ENCODE measurements around the gene GSG1L.

- no peak for TF ChIP-seq POLR2A (IDR thresholded peaks at IDR 0.05)
- TF ChIP-seq, protein P1, sequence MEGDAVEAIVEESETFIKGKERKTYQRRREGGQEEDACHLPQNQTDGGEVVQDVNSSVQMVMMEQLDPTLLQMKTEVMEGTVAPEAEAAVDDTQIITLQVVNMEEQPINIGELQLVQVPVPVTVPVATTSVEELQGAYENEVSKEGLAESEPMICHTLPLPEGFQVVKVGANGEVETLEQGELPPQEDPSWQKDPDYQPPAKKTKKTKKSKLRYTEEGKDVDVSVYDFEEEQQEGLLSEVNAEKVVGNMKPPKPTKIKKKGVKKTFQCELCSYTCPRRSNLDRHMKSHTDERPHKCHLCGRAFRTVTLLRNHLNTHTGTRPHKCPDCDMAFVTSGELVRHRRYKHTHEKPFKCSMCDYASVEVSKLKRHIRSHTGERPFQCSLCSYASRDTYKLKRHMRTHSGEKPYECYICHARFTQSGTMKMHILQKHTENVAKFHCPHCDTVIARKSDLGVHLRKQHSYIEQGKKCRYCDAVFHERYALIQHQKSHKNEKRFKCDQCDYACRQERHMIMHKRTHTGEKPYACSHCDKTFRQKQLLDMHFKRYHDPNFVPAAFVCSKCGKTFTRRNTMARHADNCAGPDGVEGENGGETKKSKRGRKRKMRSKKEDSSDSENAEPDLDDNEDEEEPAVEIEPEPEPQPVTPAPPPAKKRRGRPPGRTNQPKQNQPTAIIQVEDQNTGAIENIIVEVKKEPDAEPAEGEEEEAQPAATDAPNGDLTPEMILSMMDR (IDR thresholded peaks at IDR 0.05): no peak
Observed at GRCh38 chr16:28103516-28104170, 40.1 kb upstream of the GSG1L start.
